Fibroblast of lung (primary cell): Measurements from ENCODE around the gene FAM193B. TPM values are rescaled to one million over a fixed set of nuclear protein-coding genes. Genes with fewer than 3 reads are reported as not detected.

Experiments
- DNase-seq, 2 donors: peaks; one replicate each; pipeline versions ENCODE4 v3.0.0 to v3.0.0-alpha.2; 2010; ENCODE audit warnings: low read depth in 2 of 2
- H2AFZ ChIP-seq: 2 replicates; pipeline ENCODE4 v1.5.1; 2012; ENCODE audit warnings: low read length, control low read depth, inconsistent platforms
- H3K27ac ChIP-seq: 2 replicates; pipeline ENCODE4 v1.5.1; 2011; ENCODE audit warnings: low read length, control low read depth; ENCODE audit not compliant: insufficient read depth
- H3K27me3 ChIP-seq: 2 replicates; pipeline ENCODE4 v1.5.1; 2011; ENCODE audit warnings: mild to moderate bottlenecking, low read length; ENCODE audit not compliant: control insufficient read depth, insufficient read depth
- H3K36me3 ChIP-seq: 2 replicates; pipeline ENCODE4 v1.5.1; 2011; ENCODE audit warnings: low read length; ENCODE audit not compliant: control insufficient read depth, insufficient read depth
- H3K4me1 ChIP-seq: 2 replicates; pipeline ENCODE4 v1.5.1; 2011; ENCODE audit warnings: low read length; ENCODE audit not compliant: control insufficient read depth, insufficient read depth; ENCODE audit errors: extremely low read depth
- H3K4me2 ChIP-seq: 2 replicates; pipeline ENCODE4 v1.5.1; 2011; ENCODE audit warnings: low read length, control low read depth; ENCODE audit not compliant: insufficient read depth; ENCODE audit errors: extremely low read depth
- H3K4me3 ChIP-seq, 4 experiments: fragments of 200-600 bp in 1 of 4; sonication (generic) in 1 of 4; replicated peaks in 1 of 4; 2 replicates each; pipeline ENCODE4 v1.5.1; 2011 to 2016; ENCODE audit warnings: low read length in 4 of 4, low read depth in 3 of 4, mild to moderate bottlenecking in 3 of 4, control low read depth in 2 of 4, inconsistent platforms in 1 of 4, mixed read lengths in 1 of 4; ENCODE audit not compliant: insufficient read depth in 1 of 4; ENCODE audit errors: control extremely low read depth in 1 of 4
- H3K79me2 ChIP-seq: 2 replicates; pipeline ENCODE4 v1.5.1; 2012; ENCODE audit warnings: mild to moderate bottlenecking, low read length, inconsistent platforms; ENCODE audit not compliant: control insufficient read depth, insufficient read depth
- H3K9ac ChIP-seq: 2 replicates; pipeline ENCODE4 v1.5.1; 2011; ENCODE audit warnings: mild to moderate bottlenecking, low read length, control low read depth; ENCODE audit not compliant: insufficient read depth
- H3K9me3 ChIP-seq: 2 replicates; pipeline ENCODE4 v1.5.1; 2012; ENCODE audit warnings: low read depth, low read length; ENCODE audit not compliant: control insufficient read depth, insufficient read depth
- H4K20me1 ChIP-seq: 2 replicates; pipeline ENCODE4 v1.5.1; 2011; ENCODE audit warnings: low read length; ENCODE audit not compliant: control insufficient read depth, insufficient read depth; ENCODE audit errors: extremely low read depth
- CTCF ChIP-seq, 2 donors: IDR thresholded peaks in 1 of 2; conservative IDR thresholded peaks in 1 of 2; 1 replicate in 1 of 2; 2 replicates in 1 of 2; pipeline ENCODE4 v1.5.1; 2011 to 2012; ENCODE audit warnings: low read length in 2 of 2, control low read depth in 1 of 2, inconsistent platforms in 1 of 2, low read depth in 1 of 2, mild to moderate bottlenecking in 1 of 2
- EZH2 ChIP-seq: IDR thresholded peaks from 2 replicates; pipeline ENCODE4 v1.5.1; 2012; ENCODE audit warnings: low read length, control low read depth, mild to moderate bottlenecking; ENCODE audit errors: missing control alignments
- polyA plus RNA-seq, 2 donors: library from polyadenylated mRNA; depleted of rRNA in 1 of 2; stranded (reverse) in 1 of 2; unstranded in 1 of 2; fragments of >200 nt; gene quantifications; 2 replicates each; pipeline ENCODE4 v1.2.1, GENCODE V29; 2011 to 2012; ENCODE audit warnings: missing spikeins in 1 of 2
- total RNA-seq: library from RNA; depleted of rRNA; stranded (reverse); fragments of >200 nt; gene quantifications from 2 replicates; pipeline ENCODE4 v1.2.1, GENCODE V29; 2014

Gene FAM193B
- total and polyA plus RNA-seq, 2 donors (not counting 1 experiment from before 2014, with no cell fraction given): 27.9 to 28.4 TPM

- DNase-seq: no peak
- H3K4me2 ChIP-seq: no peak overlapping the region
- no peaks in the 10 kb centered on the region for H3K4me1 ChIP-seq
- no peaks in the 10 kb centered on the region for H3K27me3 ChIP-seq
- H3K79me2 ChIP-seq: peaks cover 2% of the 10 kb centered on the region
- no peak overlapping the region for H3K27ac ChIP-seq
- H3K9me3 ChIP-seq: no peaks in the 10 kb centered on the region
- no peaks in the 10 kb centered on the region for H3K36me3 ChIP-seq
- H2AFZ ChIP-seq: no peak overlapping the region
- no peak overlapping the region for H3K4me3 ChIP-seq
- H4K20me1 ChIP-seq: no peaks in the 10 kb centered on the region
- no peak overlapping the region for H3K9ac ChIP-seq
- TF ChIP-seq EZH2 (no peak), CTCF (conservative IDR thresholded peaks at IDR 0.05 in 1 of 2, IDR thresholded peaks at IDR 0.05 in 1 of 2; ENCODE audit: low read depth in 1 of 2, low read length in 2 of 2) (no peak)
Observed at GRCh38 chr5:177602458-177602830, 48.1 kb upstream of the FAM193B start.

GRCh38 chr5:177601577-177602457 lies 47.5 kb upstream of the FAM193B start:
- Histone ChIP-seq H2AFZ (no peak overlapping the region), H3K4me3 (no peak overlapping the region), H3K4me2 (no peak overlapping the region), H3K9me3 (no peaks in the 10 kb centered on the region), H3K36me3 (no peaks in the 10 kb centered on the region), H3K4me1 (no peaks in the 10 kb centered on the region), H3K27ac (no peak overlapping the region), H3K27me3 (no peaks in the 10 kb centered on the region), H3K79me2 (peaks cover 2% of the 10 kb centered on the region), H4K20me1 (no peaks in the 10 kb centered on the region), H3K9ac (no peak overlapping the region)
- peak in 1 of 2 donors; percentile 17 for DNase-seq
- TF ChIP-seq EZH2: no peak
- no peak for TF ChIP-seq CTCF (conservative IDR thresholded peaks at IDR 0.05 in 1 of 2, IDR thresholded peaks at IDR 0.05 in 1 of 2; ENCODE audit: low read depth in 1 of 2, low read length in 2 of 2)

GRCh38 chr5:177601126-177601525 lies 46.8 kb upstream of the FAM193B start:
- TF ChIP-seq EZH2: no peak
- no peak for TF ChIP-seq CTCF (conservative IDR thresholded peaks at IDR 0.05 in 1 of 2, IDR thresholded peaks at IDR 0.05 in 1 of 2; ENCODE audit: low read depth in 1 of 2, low read length in 2 of 2)
- H4K20me1 ChIP-seq: no peaks in the 10 kb centered on the region
- peak overlapping the region; percentile 88 for H3K4me2 ChIP-seq
- no peaks in the 10 kb centered on the region for H3K9me3 ChIP-seq
- H3K4me1 ChIP-seq: no peaks in the 10 kb centered on the region
- no peak overlapping the region for H3K9ac ChIP-seq
- peaks cover 2% of the 10 kb centered on the region for H3K79me2 ChIP-seq
- peak overlapping the region; percentile 56 to 94 (median 72) for H3K4me3 ChIP-seq
- DNase-seq: no peak
- H2AFZ ChIP-seq: no peak overlapping the region
- H3K27ac ChIP-seq: no peak overlapping the region
- H3K36me3 ChIP-seq: peaks cover 6% of the 10 kb centered on the region
- no peaks in the 10 kb centered on the region for H3K27me3 ChIP-seq
